Stimulated activated CD4-positive, alpha-beta T cell treated with anti-CD3 and anti-CD28 coated beads, Interleukin-4, amount 100 ng/mL, for 48 hours (primary cell): Measurements from ENCODE around the gene ADSS2.
"Not testable (repeated sequence)": the region's sequence is repeated elsewhere in the genome, so short reads cannot be mapped to it uniquely, and the experiment has no call there.

Experiments
- DNase-seq, 2 donors: peaks; one replicate each; pipeline ENCODE4 v3.0.0-alpha.2; 2020; ENCODE audit warnings: low read depth in 2 of 2

ADSS2 gene

GRCh38 chr1:244367399-244368114, 84.2 kb downstream of the ADSS2 start:
- no peak for DNase-seq

GRCh38 chr1:244365809-244366208, 85.9 kb downstream of the ADSS2 start:
- DNase-seq: no peak

DNA sequence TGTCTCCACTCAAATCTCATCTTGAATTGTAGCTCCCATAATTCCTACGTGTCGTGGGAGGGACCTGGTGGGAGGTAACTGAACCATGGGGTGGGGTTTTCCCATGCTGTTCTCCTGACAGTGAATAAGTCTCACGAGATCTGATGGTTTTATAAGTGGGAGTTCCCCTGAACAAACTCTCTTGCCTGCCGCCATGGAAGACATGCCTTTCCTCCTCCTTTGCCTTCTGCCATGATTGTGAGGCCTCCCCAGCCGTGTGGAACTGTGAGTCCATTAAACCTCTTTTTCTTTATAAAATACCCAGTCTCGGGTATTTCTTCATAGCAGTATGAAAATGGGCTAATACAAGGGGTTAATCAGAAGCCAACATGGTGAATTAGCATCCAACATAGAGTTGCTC, 86.4 kb downstream of the ADSS2 start:
- DNase-seq: not testable (repeated sequence)

DNA sequence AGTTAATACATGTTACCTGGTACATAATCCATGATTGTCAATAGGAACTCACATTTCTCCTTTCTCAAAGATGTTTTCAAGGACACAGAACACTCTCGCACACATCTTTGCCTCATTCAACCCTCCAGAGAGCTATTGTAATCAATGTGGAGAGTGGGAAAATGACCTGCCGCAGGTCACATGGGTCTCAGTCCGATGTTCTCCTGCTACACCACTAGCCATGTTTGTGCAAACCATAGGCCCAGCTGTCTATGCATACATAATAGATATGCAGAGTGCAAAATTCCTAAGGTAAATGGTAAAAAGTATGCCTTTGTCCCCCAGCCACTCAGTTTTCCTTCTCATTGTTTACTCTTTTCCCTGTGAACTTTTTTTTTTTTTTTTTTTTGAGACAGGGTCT, 89.2 kb downstream of the ADSS2 start:
- no peak for DNase-seq

DNA sequence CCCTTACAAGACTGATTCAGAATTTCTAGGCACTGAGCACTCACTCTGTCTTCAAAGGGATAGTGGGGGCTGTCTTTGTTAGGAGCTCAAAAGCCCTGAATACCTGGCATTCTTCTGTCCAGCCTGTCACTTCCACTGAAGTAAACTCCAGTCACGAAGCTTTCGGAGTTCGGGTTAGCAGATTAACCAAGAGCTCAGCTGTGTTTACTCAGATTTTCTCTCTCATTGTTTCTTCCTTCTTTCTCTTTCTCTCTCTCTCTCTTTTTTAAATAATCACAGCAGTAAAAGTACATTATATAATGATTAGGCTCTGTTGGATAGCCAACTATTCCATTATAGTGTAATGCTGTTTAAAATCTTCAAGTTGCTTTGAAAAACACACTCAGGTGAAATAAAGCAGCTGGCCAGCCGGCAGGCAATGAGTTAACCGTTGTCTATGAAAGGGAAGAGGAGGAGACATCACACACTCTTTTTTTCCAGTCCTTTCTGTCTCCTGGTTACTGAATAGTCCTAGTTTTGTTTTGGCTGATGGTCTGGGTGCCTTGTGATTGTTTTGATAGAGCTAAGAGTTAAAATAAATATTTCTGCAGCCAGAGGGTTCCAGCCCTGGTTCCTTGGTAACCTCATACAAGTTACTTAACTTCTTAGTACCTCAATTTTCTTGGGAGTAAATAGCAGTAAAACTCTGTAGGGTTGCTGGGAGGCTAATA, 89.8 kb downstream of the ADSS2 start:
- no peak for DNase-seq
